ENCODE results near the gene AUTS2.
"Not testable (repeated sequence)": the region's sequence is repeated elsewhere in the genome, so short reads cannot be mapped to it uniquely, and the experiment has no call there.

AUTS2 gene

DNA sequence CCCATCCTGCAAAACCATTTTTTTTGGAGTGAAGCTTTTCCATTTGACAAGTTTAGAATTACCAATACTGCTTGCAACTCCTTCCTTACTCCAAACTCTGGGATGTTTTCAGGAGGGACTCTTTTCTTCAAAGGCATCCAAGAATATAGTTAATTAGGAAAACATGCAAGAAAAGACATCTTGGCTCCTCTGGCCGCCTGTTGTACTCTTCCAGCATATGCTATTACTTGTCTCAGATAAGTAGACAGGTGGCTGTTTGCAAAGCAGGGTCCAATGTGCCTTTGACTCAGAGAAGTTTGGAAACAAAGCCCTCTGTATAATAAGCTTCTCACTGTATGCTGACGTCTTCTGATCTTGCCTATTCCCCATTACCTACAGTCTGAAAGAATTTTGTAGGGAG lies 746.5 kb downstream of the AUTS2 start:
- DNase-seq, result no peak

- no peak for DNase-seq
Measured at GRCh38 chr7:70346844-70347462, 748.7 kb downstream of the AUTS2 start.

- no peak for DNase-seq
Measured at GRCh38 chr7:70347463-70348254, 749.4 kb downstream of the AUTS2 start.

- no peak for DNase-seq
Measured at GRCh38 chr7:70349031-70349430, 750.8 kb downstream of the AUTS2 start.

DNA sequence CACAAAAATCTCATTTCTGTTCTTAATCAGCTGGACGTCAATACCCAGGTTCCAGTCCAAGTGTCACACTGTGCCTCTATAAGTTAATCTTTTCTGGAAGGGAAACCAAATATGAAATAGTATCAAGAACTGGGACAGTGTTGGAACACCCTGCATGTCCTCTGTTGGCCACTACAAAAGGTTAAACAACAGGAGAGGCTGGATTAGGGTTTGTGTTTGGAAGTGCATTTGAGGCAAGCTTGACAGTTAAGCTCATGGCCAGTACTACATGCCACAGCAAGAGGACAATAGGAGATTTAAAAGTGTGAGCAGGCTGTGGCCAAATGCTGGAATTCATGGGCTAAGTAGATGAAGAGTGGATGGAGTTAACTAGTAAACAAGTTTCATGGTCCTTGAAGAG lies 751.5 kb downstream of the AUTS2 start:
- DNase-seq, result no peak

GRCh38 chr7:70352088-70352487 lies 753.8 kb downstream of the AUTS2 start:
- no peak for DNase-seq

- peak; percentile 43 for DNase-seq
Measured at GRCh38 chr7:70352906-70353305, 754.6 kb downstream of the AUTS2 start.

- peak; percentile 54 for DNase-seq
Measured at GRCh38 chr7:70353330-70353945, 755.2 kb downstream of the AUTS2 start.

DNA sequence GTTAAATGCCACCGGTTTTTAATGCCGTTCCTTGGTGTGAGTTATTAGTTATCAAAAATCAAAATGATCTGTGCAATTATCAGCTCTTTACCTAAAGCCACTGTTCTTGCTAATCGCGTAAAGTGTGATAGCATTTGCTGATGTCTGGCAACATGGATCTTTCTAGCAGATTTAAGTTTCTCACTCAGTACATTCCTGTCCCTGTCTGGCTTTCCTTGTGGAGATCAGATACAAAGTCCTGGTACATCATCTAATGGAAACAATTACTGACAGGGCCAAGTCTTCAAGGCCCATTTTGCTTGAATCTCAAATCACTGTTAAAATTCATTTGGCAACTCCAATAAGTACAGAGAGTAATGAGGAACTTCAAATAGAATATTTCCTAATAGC lies 755.7 kb downstream of the AUTS2 start:
- no peak for DNase-seq

DNA sequence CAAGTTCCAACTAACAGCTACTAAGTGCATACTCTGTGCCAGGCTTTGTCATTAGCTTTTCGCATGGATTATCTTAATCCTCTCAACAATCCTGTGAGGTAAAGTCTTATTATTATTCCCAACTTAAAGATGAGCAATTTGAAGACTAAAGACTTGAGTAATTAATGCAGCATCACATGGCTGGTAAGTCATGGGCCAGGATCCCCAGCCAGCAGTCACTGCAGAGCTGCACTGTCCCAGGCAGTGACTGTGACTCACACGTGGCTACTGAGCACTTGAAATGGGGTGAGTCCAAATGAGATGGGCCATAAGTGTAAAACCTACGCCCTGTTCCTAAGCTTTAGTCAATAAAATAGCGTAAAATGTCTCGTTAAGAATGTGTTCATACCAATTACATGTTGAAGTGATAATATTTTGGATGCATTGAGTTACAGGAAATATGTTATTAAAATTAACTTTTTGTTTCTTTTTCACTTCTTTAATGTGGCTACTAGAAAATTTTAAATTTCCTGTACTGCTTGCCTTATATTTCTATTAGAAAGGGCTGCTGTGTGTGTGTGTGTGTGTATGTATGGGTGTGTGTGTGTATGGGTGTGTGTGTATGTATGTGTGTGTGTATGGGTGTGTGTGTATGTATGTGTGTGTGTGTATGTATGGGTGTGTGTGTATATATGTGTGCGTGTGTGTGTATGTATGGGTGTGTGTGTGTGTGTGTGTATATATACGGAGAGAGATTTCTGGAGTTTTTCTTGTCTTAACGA lies 756.3 kb downstream of the AUTS2 start:
- no peak for DNase-seq

- DNase-seq, result peak; percentile 83
Measured at GRCh38 chr7:70355198-70356020, 757.1 kb downstream of the AUTS2 start.

DNA sequence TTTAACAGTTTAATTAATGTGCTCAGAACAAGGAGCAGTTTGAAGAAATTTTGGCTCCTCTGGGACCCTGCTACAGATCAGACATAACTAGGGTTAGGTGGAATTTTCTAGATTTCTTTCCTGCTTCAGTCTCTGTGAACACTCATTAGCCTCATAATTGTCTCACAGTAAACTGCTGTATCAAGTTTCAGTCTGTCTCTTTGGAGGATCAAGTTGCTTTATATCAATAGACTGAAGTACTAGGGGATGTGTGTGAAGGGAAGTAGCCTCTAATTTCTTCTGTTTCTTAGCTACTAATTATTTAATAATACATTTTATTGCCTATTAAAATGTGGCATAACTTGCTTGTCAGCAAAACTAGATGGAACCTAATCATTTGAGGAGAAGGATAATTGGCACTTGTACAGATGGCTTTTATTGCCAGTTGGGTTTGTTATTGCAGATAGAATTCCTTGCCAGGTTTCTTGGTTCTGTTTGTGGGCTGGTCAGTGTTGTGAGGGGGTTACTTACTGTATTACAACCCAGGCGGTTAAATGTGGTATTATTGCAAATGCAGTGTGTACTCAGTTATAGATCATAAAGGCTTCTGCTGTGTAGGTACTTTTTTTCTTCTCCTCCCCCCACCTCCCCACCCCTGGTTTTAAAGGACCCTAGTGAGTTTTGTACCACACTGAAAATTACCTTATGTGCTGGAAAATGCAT lies 758.0 kb downstream of the AUTS2 start:
- DNase-seq, result peak; percentile 100

DNA sequence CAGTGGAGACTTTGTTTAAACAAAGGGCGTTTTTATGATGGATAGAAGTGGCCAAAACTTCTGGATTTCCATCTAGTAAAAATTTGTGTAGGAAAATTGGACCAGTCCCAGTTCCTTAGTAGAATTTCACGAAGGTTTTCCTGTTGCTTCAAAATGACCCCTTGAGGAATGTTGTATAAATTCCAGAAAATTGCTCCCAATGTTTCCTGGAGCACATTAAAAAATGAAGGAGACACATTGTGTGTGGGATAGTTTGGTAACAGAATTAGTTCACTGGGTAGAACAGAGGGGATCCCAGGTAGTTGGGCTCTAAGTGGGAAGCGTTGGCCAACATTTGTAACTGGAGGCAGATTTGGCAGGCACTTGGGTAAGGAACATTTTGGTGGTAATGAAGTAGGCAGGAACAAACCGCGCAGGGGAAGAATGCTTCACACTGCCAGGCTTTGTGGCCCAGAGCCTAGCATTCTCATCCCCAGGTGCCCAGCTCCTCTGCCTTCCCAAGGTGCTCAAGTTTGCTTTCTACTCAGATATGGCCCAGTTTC lies 758.6 kb downstream of the AUTS2 start:
- no peak for DNase-seq

GRCh38 chr7:70360557-70360956 lies 762.3 kb downstream of the AUTS2 start:
- no peak for DNase-seq

- no peak for DNase-seq
Measured at GRCh38 chr7:70361821-70362220, 763.5 kb downstream of the AUTS2 start.

DNA sequence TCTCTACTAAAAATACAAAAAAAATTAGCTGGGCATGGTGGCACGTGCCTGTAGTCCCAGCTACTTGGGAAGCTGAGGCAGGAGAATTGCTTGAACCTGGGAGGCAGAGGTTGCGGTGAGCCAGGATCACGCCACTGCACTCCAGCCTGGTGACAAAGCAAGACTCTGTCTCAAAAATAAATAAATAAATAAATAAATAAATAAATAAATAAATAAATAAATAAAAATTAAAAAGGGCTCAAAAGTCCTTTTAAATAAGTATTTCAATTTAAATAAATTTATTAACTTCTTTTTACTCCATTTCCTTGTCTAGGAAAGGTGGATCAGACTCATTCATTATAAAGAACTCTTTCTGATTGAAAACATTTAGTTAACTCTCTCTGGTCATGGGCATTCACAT lies 766.1 kb downstream of the AUTS2 start:
- DNase-seq, result not testable (repeated sequence)

- no peak for DNase-seq
Measured at GRCh38 chr7:70371652-70372051, 773.4 kb downstream of the AUTS2 start.

DNA sequence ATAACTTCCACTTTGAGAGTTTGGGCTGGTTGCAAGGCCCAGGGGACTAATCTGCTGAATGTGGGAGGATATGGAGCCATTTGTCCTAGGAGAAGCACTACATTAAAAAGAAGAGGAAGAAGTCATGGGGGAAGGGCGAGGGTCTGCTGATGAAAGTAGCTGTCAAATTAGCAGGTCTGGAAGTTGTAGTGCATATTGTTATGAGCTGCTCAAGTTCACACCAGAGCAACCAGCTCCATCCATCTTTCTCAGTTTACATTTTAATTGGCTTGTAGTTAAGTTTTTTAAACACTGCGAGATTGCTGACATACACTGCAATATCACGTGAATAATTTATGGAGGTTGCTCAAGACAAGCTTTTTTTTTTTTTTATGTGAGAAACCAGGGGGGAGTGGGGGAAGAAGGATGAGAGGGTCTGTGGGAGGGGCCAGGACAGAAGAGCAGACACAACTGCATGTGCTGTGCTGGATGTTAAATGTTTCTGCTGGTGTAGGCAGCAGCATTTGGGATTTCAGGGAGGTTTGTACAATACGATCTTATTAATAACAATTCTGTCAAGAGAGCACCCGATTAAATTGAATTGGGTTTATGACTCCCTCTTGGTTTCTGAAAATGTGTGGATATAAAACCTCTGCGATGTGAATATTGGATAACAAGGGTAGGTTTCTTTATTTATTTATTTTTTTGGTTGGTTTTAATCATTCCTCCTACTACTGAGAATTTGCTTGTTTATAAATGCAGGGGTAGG lies 774.7 kb downstream of the AUTS2 start:
- no peak for DNase-seq

DNA sequence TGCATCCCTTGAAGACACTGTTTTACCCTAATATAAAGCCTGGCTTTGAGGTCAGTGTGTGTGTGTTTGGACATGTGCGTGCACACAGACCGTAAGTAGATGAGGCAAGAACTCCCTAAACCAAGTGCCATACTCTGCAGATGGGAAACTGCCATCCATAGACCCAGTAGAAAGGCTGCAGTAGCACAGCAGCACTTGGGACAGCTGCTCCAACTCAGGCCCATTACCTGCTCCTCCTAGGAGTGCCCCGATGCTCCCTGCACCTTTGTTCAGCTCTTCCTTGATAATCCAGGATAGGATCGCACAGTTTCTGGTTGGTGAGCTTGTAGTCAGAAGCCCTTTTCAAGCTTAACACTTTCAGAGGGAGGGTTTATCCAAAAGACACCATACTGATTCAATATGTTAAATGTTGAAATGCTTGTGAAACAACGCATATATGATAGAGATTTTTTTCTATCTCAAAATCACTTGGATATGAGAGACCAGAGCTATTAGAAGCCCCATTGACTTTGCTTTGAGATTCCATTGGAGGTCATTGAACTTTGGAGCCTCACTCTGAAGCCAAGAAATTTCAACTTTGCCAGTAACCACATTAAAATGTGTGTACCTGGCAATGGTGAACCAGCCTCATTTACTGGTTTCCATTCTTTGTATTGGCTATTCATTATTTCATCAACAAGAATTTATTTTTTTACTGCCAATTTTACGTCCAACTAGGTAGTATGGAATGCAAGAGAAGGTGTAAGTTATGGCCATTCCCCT lies 776.7 kb downstream of the AUTS2 start:
- no peak for DNase-seq

DNA sequence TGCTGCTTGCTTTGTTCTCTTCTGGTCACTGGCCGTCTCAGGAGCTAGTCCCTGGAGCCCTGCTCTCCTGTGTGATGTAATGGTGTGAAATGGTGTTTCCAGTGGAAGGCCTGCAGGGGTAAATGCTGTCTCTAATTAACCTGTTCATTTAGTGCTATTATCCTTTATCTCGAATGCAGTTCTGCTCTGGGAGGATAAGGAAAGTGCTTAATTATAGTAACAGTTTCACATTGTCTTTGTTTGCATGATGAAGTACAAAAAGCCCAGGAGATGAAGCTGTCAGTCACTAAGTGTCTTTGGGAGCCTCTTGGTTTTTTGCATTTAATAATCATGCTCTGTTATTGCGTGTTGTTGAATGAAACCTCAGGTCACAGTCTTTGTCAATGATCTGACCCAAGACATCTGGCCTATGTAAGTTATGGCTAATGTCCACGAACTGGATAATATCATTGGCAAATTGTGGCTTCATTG lies 778.3 kb downstream of the AUTS2 start:
- DNase-seq, result peak; percentile 99

Data from NCI-H748 treated with DMSO at 0.1 percent for 48 hours (cell line).